Body of pancreas (tissue), 4 donors: Measurements from ENCODE around the gene GPR107. TPM values are rescaled to one million over a fixed set of nuclear protein-coding genes. Genes with fewer than 3 reads are reported as not detected.

Experiments used
- ATAC-seq: fragments of 150-250 bp; one replicate; pipeline ENCODE4 v1.9.1; 2016
- DNase-seq, 4 donors: peaks; one replicate each; pipeline ENCODE4 v3.0.0-alpha.2; 2019
- H3K27ac ChIP-seq, 4 donors: fragments of 200-600 bp; sonication (generic); 1 replicate in 3 of 4; 2 replicates in 1 of 4; pipeline versions ENCODE4 v1.5.1 to v1.6.1; 2016 to 2019; ENCODE audit warnings: mild to moderate bottlenecking in 1 of 4, mixed read lengths in 1 of 4, moderate library complexity in 1 of 4
- H3K27me3 ChIP-seq, 2 donors: fragments of 200-600 bp; sonication (generic); one replicate each; pipeline ENCODE4 v1.6.0; 2016; ENCODE audit warnings: mild to moderate bottlenecking in 1 of 2
- H3K36me3 ChIP-seq, 2 donors: fragments of 200-600 bp; sonication (generic); replicated peaks in 1 of 2; 2 replicates each; pipeline ENCODE4 v1.5.1; 2016; ENCODE audit warnings: low read depth in 2 of 2; ENCODE audit not compliant: insufficient read depth in 1 of 2
- H3K4me1 ChIP-seq: fragments of 200-600 bp; sonication (generic); one replicate; pipeline ENCODE4 v1.6.0; 2016
- H3K4me3 ChIP-seq, 2 donors: fragments of 200-600 bp; sonication (generic); 1 replicate in 1 of 2; 2 replicates in 1 of 2; pipeline ENCODE4 v1.5.1; 2016 to 2019
- H3K9me3 ChIP-seq, 3 donors: fragments of 200-600 bp; sonication (generic); 1 replicate in 2 of 3; 2 replicates in 1 of 3; pipeline ENCODE4 v1.5.1; 2016
- CTCF ChIP-seq, 7 experiments: fragments of 450-650 bp in 4 of 7; fragments of 200-600 bp in 3 of 7; sonication (generic) in 3 of 7; IDR thresholded peaks; one replicate each; pipeline ENCODE4 v1.5.1; 2016 to 2019; ENCODE audit warnings: antibody characterized with exemption in 7 of 7
- POLR2A ChIP-seq, 3 donors: fragments of 450-650 bp; IDR thresholded peaks; one replicate each; pipeline ENCODE4 v1.6.1; 2016; ENCODE audit warnings: antibody characterized with exemption in 3 of 3, mild to moderate bottlenecking in 2 of 3
- WGBS, 2 donors: methylation state at CpG; one replicate each; pipeline ENCODE4 v1.1.5; 2017; 5-methylcytosine and 5-hydroxymethylcytosine counted together
- intact Hi-C: fragments of 100-400 bp; cut with DNase I; formaldehyde crosslinking; loops from one replicate; pipeline ENCODE4 v1.15.1; 2023
- total RNA-seq, 2 donors: library from RNA; depleted of rRNA; stranded (reverse); fragments of >200 nt; gene quantifications; one replicate each; pipeline ENCODE4 v1.1.0, GENCODE V29; 2016

GPR107 gene
- total RNA-seq, 2 donors from 2014 or later: 9.6 to 11.4 TPM

GRCh38 chr9:130073373-130073772, 19.7 kb downstream of the GPR107 start:
- H3K27me3 ChIP-seq: no peaks in the 10 kb centered on the region
- no peak overlapping the region for H3K4me3 ChIP-seq
- DNase-seq (no peak), ATAC-seq (no peak)
- 48 to 50% methylated on average over 2 of the region's 2 CpGs for WGBS, 2 donors
- H3K36me3 ChIP-seq: peaks cover 0 to 14% of the 10 kb centered on the region in 2 donors
- peak overlapping the region in 2 of 4 donors; percentile 18 to 48 for H3K27ac ChIP-seq
- no peak for TF ChIP-seq POLR2A (IDR thresholded peaks at IDR 0.05)
- no peak for TF ChIP-seq CTCF (IDR thresholded peaks at IDR 0.05)
- intact Hi-C loops: no loop called here
- H3K4me1 ChIP-seq: peaks cover 16% of the 10 kb centered on the region
- no peaks in the 10 kb centered on the region for H3K9me3 ChIP-seq

GRCh38 chr9:130078547-130078946, 24.8 kb downstream of the GPR107 start:
- Histone ChIP-seq H3K4me1 (peaks cover 9% of the 10 kb centered on the region), H3K4me3 (no peak overlapping the region), H3K9me3 (no peaks in the 10 kb centered on the region), H3K27ac (no peak overlapping the region), H3K36me3 (peaks cover 0 to 28% of the 10 kb centered on the region in 2 donors), H3K27me3 (no peaks in the 10 kb centered on the region)
- WGBS, 2 donors: 91 to 92% methylated on average over 1 to 3 of the region's 3 CpGs
- intact Hi-C loops: no loop called here
- DNase-seq: no peak
- TF ChIP-seq POLR2A (IDR thresholded peaks at IDR 0.05) (no peak), CTCF (IDR thresholded peaks at IDR 0.05) (no peak)
- no peak for ATAC-seq

GRCh38 chr9:130084337-130084736, 30.6 kb downstream of the GPR107 start:
- H3K4me1 ChIP-seq: no peaks in the 10 kb centered on the region
- DNase-seq: no peak
- TF ChIP-seq POLR2A (IDR thresholded peaks at IDR 0.05) (no peak), CTCF (IDR thresholded peaks at IDR 0.05) (no peak)
- no peak overlapping the region for H3K27ac ChIP-seq
- H3K9me3 ChIP-seq: no peaks in the 10 kb centered on the region
- no peak overlapping the region for H3K4me3 ChIP-seq
- intact Hi-C loops: no loop called here
- 89 to 95% methylated on average over 7 of the region's 7 CpGs for WGBS, 2 donors
- ATAC-seq: no peak
- no peaks in the 10 kb centered on the region for H3K27me3 ChIP-seq
- peaks cover 0 to 10% of the 10 kb centered on the region in 2 donors for H3K36me3 ChIP-seq

- intact Hi-C loops: no loop called here
- no peaks in the 10 kb centered on the region for H3K9me3 ChIP-seq
- ATAC-seq (no peak), DNase-seq (no peak)
- H3K27me3 ChIP-seq: no peaks in the 10 kb centered on the region
- no peak overlapping the region for H3K27ac ChIP-seq
- peaks cover 0 to 5% of the 10 kb centered on the region in 2 donors for H3K36me3 ChIP-seq
- H3K4me3 ChIP-seq: no peak overlapping the region
- H3K4me1 ChIP-seq: no peaks in the 10 kb centered on the region
- TF ChIP-seq POLR2A (IDR thresholded peaks at IDR 0.05) (no peak), CTCF (IDR thresholded peaks at IDR 0.05) (no peak)
- WGBS, 2 donors: 83 to 85% methylated on average over 6 of the region's 6 CpGs
Measured at GRCh38 chr9:130088051-130088450, 34.3 kb downstream of the GPR107 start.

- TF ChIP-seq CTCF (IDR thresholded peaks at IDR 0.05) (no peak), POLR2A (IDR thresholded peaks at IDR 0.05) (no peak)
- no peaks in the 10 kb centered on the region for H3K9me3 ChIP-seq
- ATAC-seq: no peak
- WGBS, 2 donors: 96 to 98% methylated on average over 10 to 12 of the region's 12 CpGs
- no peaks in the 10 kb centered on the region for H3K4me1 ChIP-seq
- H3K36me3 ChIP-seq: peaks cover 0 to 2% of the 10 kb centered on the region in 2 donors
- no peak for DNase-seq
- H3K27ac ChIP-seq: no peak overlapping the region
- H3K27me3 ChIP-seq: no peaks in the 10 kb centered on the region
- intact Hi-C loops: no loop called here
- H3K4me3 ChIP-seq: no peak overlapping the region
Measured at GRCh38 chr9:130089141-130089540, 35.4 kb downstream of the GPR107 start.
